Measurements from ENCODE around the gene PPP1R14B.
"Not testable (repeated sequence)": the region's sequence is repeated elsewhere in the genome, so short reads cannot be mapped to it uniquely, and the experiment has no call there.

PPP1R14B gene

GRCh38 chr11:64260147-64260708 is 13.5 kb upstream of the PPP1R14B start:
- DNase-seq (ENCODE audit: low read depth): no peak

- DNase-seq (ENCODE audit: low read depth): no peak
These were observed 12.9 kb upstream of the PPP1R14B start for GRCh38 chr11:64259533-64260067.

- DNase-seq (ENCODE audit: low read depth): no peak
These were observed 12.3 kb upstream of the PPP1R14B start for GRCh38 chr11:64258946-64259532.

- no peak for DNase-seq (ENCODE audit: low read depth)
These were observed 11.6 kb upstream of the PPP1R14B start for GRCh38 chr11:64258356-64258755.

- no peak for DNase-seq (ENCODE audit: low read depth)
These were observed 9.6 kb upstream of the PPP1R14B start for GRCh38 chr11:64256300-64256699.

- no peak for DNase-seq (ENCODE audit: low read depth)
These were observed 8.7 kb upstream of the PPP1R14B start for GRCh38 chr11:64255135-64256128.

- no peak for DNase-seq (ENCODE audit: low read depth)
These were observed 7.6 kb upstream of the PPP1R14B start for GRCh38 chr11:64254326-64254725.

GRCh38 chr11:64253481-64253880 is 6.7 kb upstream of the PPP1R14B start:
- DNase-seq (ENCODE audit: low read depth): no peak

GRCh38 chr11:64253043-64253442 is 6.3 kb upstream of the PPP1R14B start:
- DNase-seq (ENCODE audit: low read depth): no peak

GRCh38 chr11:64252003-64252872 is 5.5 kb upstream of the PPP1R14B start:
- no peak for DNase-seq (ENCODE audit: low read depth)

- DNase-seq (ENCODE audit: low read depth): no peak
These were observed 4.9 kb upstream of the PPP1R14B start for GRCh38 chr11:64251753-64252002.

GRCh38 chr11:64251016-64251752 is 4.4 kb upstream of the PPP1R14B start, which contains the start of gene PLCB3:
Gene PLCB3 (plus strand): TSS chr11:64251530. CDS start chr11:64251650, 120 bp downstream.
- no peak for DNase-seq (ENCODE audit: low read depth)

GRCh38 chr11:64250415-64251015 is 3.8 kb upstream of the PPP1R14B start:
- no peak for DNase-seq (ENCODE audit: low read depth)

- DNase-seq (ENCODE audit: low read depth): no peak
These were observed 3.0 kb upstream of the PPP1R14B start for GRCh38 chr11:64249563-64250414.

- no peak for DNase-seq (ENCODE audit: low read depth)
These were observed 2.3 kb upstream of the PPP1R14B start for GRCh38 chr11:64249038-64249437.

- DNase-seq (ENCODE audit: low read depth): no peak
These were observed 1.8 kb upstream of the PPP1R14B start for GRCh38 chr11:64248578-64248977.

- no peak for DNase-seq (ENCODE audit: low read depth)
These were observed 1.2 kb upstream of the PPP1R14B start for GRCh38 chr11:64247729-64248531.

- DNase-seq (ENCODE audit: low read depth): not testable (repeated sequence)
These were observed 197 bp downstream of the PPP1R14B start for GRCh38 chr11:64246621-64246870.

Data from stimulated activated CD8-positive, alpha-beta memory T cell treated with anti-CD3 and anti-CD28 coated beads, Interleukin-12 subunit alpha, Interleukin-12 subunit beta, amount 100 ng/mL, for 1 hour (primary cell).